ENCODE measurements around the gene NOVA2.
A peak's percentile ranks its signal among the peaks of the same experiment; 100 is the strongest.

NOVA2 gene

GRCh38 chr19:46000491-46001246 is 27.0 kb upstream of the NOVA2 start:
- DNase-seq: no peak

- no peak for DNase-seq
Measured at GRCh38 chr19:45999653-46000121, 26.0 kb upstream of the NOVA2 start.

- DNase-seq: no peak
Measured at GRCh38 chr19:45998834-45999233, 25.2 kb upstream of the NOVA2 start.

GRCh38 chr19:45996933-45997332 is 23.3 kb upstream of the NOVA2 start:
- no peak for DNase-seq

GRCh38 chr19:45995715-45996385 is 22.2 kb upstream of the NOVA2 start:
- no peak for DNase-seq

- peak; percentile 99 for DNase-seq
Measured at GRCh38 chr19:45994998-45995714, 21.5 kb upstream of the NOVA2 start, which contains the start of gene CCDC61. TSS of gene CCDC61 (plus strand) at chr19:45995467. CDS start at chr19:46003019, 7,552 bp downstream.

GRCh38 chr19:45994456-45994997 is 20.9 kb upstream of the NOVA2 start:
- DNase-seq: peak; percentile 17

GRCh38 chr19:45990113-45990728 is 16.6 kb upstream of the NOVA2 start:
- no peak for DNase-seq

- no peak for DNase-seq
Measured at GRCh38 chr19:45985321-45985720, 11.7 kb upstream of the NOVA2 start.

GRCh38 chr19:45981350-45981749 is 7.7 kb upstream of the NOVA2 start:
- DNase-seq: no peak

- no peak for DNase-seq
Measured at GRCh38 chr19:45978156-45978555, 4.5 kb upstream of the NOVA2 start.

- DNase-seq: no peak
Measured at GRCh38 chr19:45976178-45976577, 2.5 kb upstream of the NOVA2 start.

GRCh38 chr19:45975306-45976070 is 1.8 kb upstream of the NOVA2 start:
- no peak for DNase-seq

GRCh38 chr19:45972947-45973540 is 621 bp downstream of the NOVA2 start:
- no peak for DNase-seq

- no peak for DNase-seq
Measured at GRCh38 chr19:45972081-45972946, 1.4 kb downstream of the NOVA2 start.

GRCh38 chr19:45971260-45971902 is 2.3 kb downstream of the NOVA2 start:
- DNase-seq: no peak

- DNase-seq: no peak
Measured at GRCh38 chr19:45969676-45970075, 4.0 kb downstream of the NOVA2 start.

- DNase-seq: no peak
Measured at GRCh38 chr19:45968626-45969025, 5.0 kb downstream of the NOVA2 start.

GRCh38 chr19:45967246-45967645 is 6.4 kb downstream of the NOVA2 start:
- no peak for DNase-seq

- DNase-seq: no peak
Measured at GRCh38 chr19:45962021-45962420, 11.6 kb downstream of the NOVA2 start.
